ENCODE measurements around the gene DUSP3. TPM values are rescaled to one million over a fixed set of nuclear protein-coding genes. Genes with fewer than 3 reads are reported as not detected.

DUSP3 gene
- total RNA-seq, 1 donor from 2014 or later: 45.0 TPM

GRCh38 chr17:43767053-43767712 is 11.6 kb downstream of the DUSP3 start:
- H3K27me3 Mint-ChIP-seq (ENCODE audit: low read depth): no peaks in the 10 kb centered on the region
- no peak for TF ChIP-seq CTCF (IDR thresholded peaks at IDR 0.05; ENCODE audit: unreplicated experiment)
- H3K4me3 Mint-ChIP-seq: no peak overlapping the region
- H3K9me3 Mint-ChIP-seq: no peaks in the 10 kb centered on the region
- DNase-seq (ENCODE audit: low spot score in 2 of 2, unreplicated experiment in 2 of 2): no peak
- no peaks in the 10 kb centered on the region for H3K4me1 Mint-ChIP-seq
- no peak overlapping the region for H3K27ac Mint-ChIP-seq
- H3K36me3 Mint-ChIP-seq: peaks cover 26% of the 10 kb centered on the region

GRCh38 chr17:43766413-43767052 is 12.2 kb downstream of the DUSP3 start:
- peak; percentile 55 for TF ChIP-seq CTCF (IDR thresholded peaks at IDR 0.05; ENCODE audit: unreplicated experiment)
- H3K4me1 Mint-ChIP-seq: no peaks in the 10 kb centered on the region
- no peaks in the 10 kb centered on the region for H3K9me3 Mint-ChIP-seq
- peaks cover 23% of the 10 kb centered on the region for H3K36me3 Mint-ChIP-seq
- no peaks in the 10 kb centered on the region for H3K27me3 Mint-ChIP-seq (ENCODE audit: low read depth)
- no peak overlapping the region for H3K27ac Mint-ChIP-seq
- no peak for DNase-seq (ENCODE audit: low spot score in 2 of 2, unreplicated experiment in 2 of 2)
- no peak overlapping the region for H3K4me3 Mint-ChIP-seq

- peak; percentile 90 for TF ChIP-seq CTCF (IDR thresholded peaks at IDR 0.05; ENCODE audit: unreplicated experiment)
- peaks cover 27% of the 10 kb centered on the region for H3K27me3 Mint-ChIP-seq (ENCODE audit: low read depth)
- peak overlapping the region; percentile 75 for H3K27ac Mint-ChIP-seq
- H3K9me3 Mint-ChIP-seq: no peaks in the 10 kb centered on the region
- H3K36me3 Mint-ChIP-seq: no peaks in the 10 kb centered on the region
- peaks cover 25% of the 10 kb centered on the region for H3K4me1 Mint-ChIP-seq
- H3K4me3 Mint-ChIP-seq: no peak overlapping the region
- DNase-seq (ENCODE audit: low spot score in 2 of 2, unreplicated experiment in 2 of 2): peak; percentile 86 to 97
Measured at GRCh38 chr17:43760254-43760852, 18.4 kb downstream of the DUSP3 start.

- peaks cover 30% of the 10 kb centered on the region for H3K27me3 Mint-ChIP-seq (ENCODE audit: low read depth)
- no peaks in the 10 kb centered on the region for H3K9me3 Mint-ChIP-seq
- TF ChIP-seq CTCF (IDR thresholded peaks at IDR 0.05; ENCODE audit: unreplicated experiment): no peak
- peaks cover 25% of the 10 kb centered on the region for H3K4me1 Mint-ChIP-seq
- no peaks in the 10 kb centered on the region for H3K36me3 Mint-ChIP-seq
- no peak for DNase-seq (ENCODE audit: low spot score in 2 of 2, unreplicated experiment in 2 of 2)
- no peak overlapping the region for H3K4me3 Mint-ChIP-seq
- H3K27ac Mint-ChIP-seq: peak overlapping the region; percentile 75
Measured at GRCh38 chr17:43759836-43760235, 18.9 kb downstream of the DUSP3 start.

GRCh38 chr17:43758497-43759174 is 20.1 kb downstream of the DUSP3 start, which contains the start of gene SOST:
SOST (minus strand) TSS chr17:43758791; CDS start chr17:43758741, 50 bp downstream.
- DNase-seq (ENCODE audit: low spot score in 2 of 2, unreplicated experiment in 2 of 2): no peak
- Mint-ChIP-seq H3K9me3 (no peaks in the 10 kb centered on the region), H3K27me3 (ENCODE audit: low read depth) (peaks cover 39% of the 10 kb centered on the region), H3K27ac (no peak within 1 kb of the TSS), H3K36me3 (no peaks in the 10 kb centered on the region), H3K4me3 (no peak within 1 kb of the TSS), H3K4me1 (peaks cover 25% of the 10 kb centered on the region)
- TF ChIP-seq CTCF (IDR thresholded peaks at IDR 0.05; ENCODE audit: unreplicated experiment): no peak

All from mesothelial cell of epicardium (in vitro differentiated cells).